ENCODE measurements around the gene SLC29A2. TPM values are rescaled to one million over a fixed set of nuclear protein-coding genes. Genes with fewer than 3 reads are reported as not detected.

Gene SLC29A2
- total RNA-seq, 1 donor from 2014 or later = 35.7 TPM

- DNase-seq (ENCODE audit: low spot score in 2 of 2, unreplicated experiment in 2 of 2) = no peak
- no peak overlapping the region for H3K4me3 Mint-ChIP-seq
These were observed 33.0 kb downstream of the SLC29A2 start for GRCh38 chr11:66338276-66339161.

GRCh38 chr11:66337103-66337899, 34.3 kb downstream of the SLC29A2 start:
- Mint-ChIP-seq H3K27ac (no peak overlapping the region), H3K36me3 (peaks cover 2% of the 10 kb centered on the region), H3K9me3 (no peaks in the 10 kb centered on the region), H3K27me3 (ENCODE audit: low read depth) (peaks cover 7% of the 10 kb centered on the region), H3K4me1 (peaks cover 15% of the 10 kb centered on the region), H3K4me3 (peak overlapping the region; percentile 93)
- TF ChIP-seq CTCF (IDR thresholded peaks at IDR 0.05; ENCODE audit: unreplicated experiment) = no peak
- DNase-seq (ENCODE audit: low spot score in 2 of 2, unreplicated experiment in 2 of 2) = no peak

More at GRCh38 chr11:66338276-66339161, 33.0 kb downstream of the SLC29A2 start:
- Mint-ChIP-seq H3K27ac (no peak overlapping the region), H3K4me1 (peaks cover 18% of the 10 kb centered on the region), H3K27me3 (ENCODE audit: low read depth) (peaks cover 7% of the 10 kb centered on the region), H3K9me3 (no peaks in the 10 kb centered on the region), H3K36me3 (peaks cover 2% of the 10 kb centered on the region)
- no peak for TF ChIP-seq CTCF (IDR thresholded peaks at IDR 0.05; ENCODE audit: unreplicated experiment)

- peak within 1 kb of the TSS; percentile 93 for H3K4me3 Mint-ChIP-seq
- no peak for DNase-seq (ENCODE audit: low spot score in 2 of 2, unreplicated experiment in 2 of 2)
- H3K9me3 Mint-ChIP-seq = no peaks in the 10 kb centered on the region
- H3K36me3 Mint-ChIP-seq = peaks cover 2% of the 10 kb centered on the region
- H3K27me3 Mint-ChIP-seq (ENCODE audit: low read depth) = peaks cover 7% of the 10 kb centered on the region
- peaks cover 15% of the 10 kb centered on the region for H3K4me1 Mint-ChIP-seq
- no peak for TF ChIP-seq CTCF (IDR thresholded peaks at IDR 0.05; ENCODE audit: unreplicated experiment)
- peak within 1 kb of the TSS; percentile 94 for H3K27ac Mint-ChIP-seq
These were observed 35.1 kb downstream of the SLC29A2 start, which contains the start of gene RIN1 for GRCh38 chr11:66336234-66337102. TSS of gene RIN1 (minus strand) at chr11:66336434. CDS start at chr11:66336402, 32 bp downstream.

GRCh38 chr11:66335531-66336233, 35.9 kb downstream of the SLC29A2 start:
- Mint-ChIP-seq H3K27me3 (ENCODE audit: low read depth) (peaks cover 7% of the 10 kb centered on the region), H3K4me1 (peaks cover 15% of the 10 kb centered on the region), H3K27ac (peak overlapping the region; percentile 94), H3K9me3 (no peaks in the 10 kb centered on the region), H3K4me3 (peak overlapping the region; percentile 93), H3K36me3 (peaks cover 2% of the 10 kb centered on the region)
- no peak for TF ChIP-seq CTCF (IDR thresholded peaks at IDR 0.05; ENCODE audit: unreplicated experiment)
- DNase-seq (ENCODE audit: low spot score in 2 of 2, unreplicated experiment in 2 of 2) = no peak
